Activated T-helper 17 cell treated with anti-CD3 and anti-CD28 coated beads, Interleukin-2, amount 50 U/mL, for 72 hours (primary cell): Measurements from ENCODE around the gene RXRA. TPM values are rescaled to one million over a fixed set of nuclear protein-coding genes. Genes with fewer than 3 reads are reported as not detected.
A peak's percentile ranks its signal among the peaks of the same experiment; 100 is the strongest.

Experiments used
- ATAC-seq: fragments of 150-1000 bp; cut with Tn5 transposase; replicated peaks from 2 replicates; pipeline ENCODE4 v1.10.0; 2021; ENCODE audit warnings: mild to moderate bottlenecking, moderate library complexity
- H3K27ac Mint-ChIP-seq: one replicate; pipeline ENCODE4 v1.8.0; 2022; ENCODE audit warnings: mixed read lengths
- H3K27me3 Mint-ChIP-seq: one replicate; pipeline ENCODE4 v1.8.0; 2022; ENCODE audit warnings: mixed read lengths
- H3K36me3 Mint-ChIP-seq: one replicate; pipeline ENCODE4 v1.8.0; 2022; ENCODE audit warnings: low read depth, mild to moderate bottlenecking, mixed read lengths
- H3K4me1 Mint-ChIP-seq: one replicate; pipeline ENCODE4 v1.8.0; 2022; ENCODE audit warnings: mixed read lengths
- H3K4me3 Mint-ChIP-seq: one replicate; pipeline ENCODE4 v1.8.0; 2022; ENCODE audit warnings: mild to moderate bottlenecking, mixed read lengths
- H3K9me3 Mint-ChIP-seq: one replicate; pipeline ENCODE4 v1.8.0; 2022; ENCODE audit warnings: mixed read lengths
- total RNA-seq, 2 donors: library from RNA; stranded (reverse); gene quantifications; one replicate each; pipeline ENCODE4 v1.2.3, GENCODE V29; 2022

RXRA gene
- total RNA-seq, 2 donors from 2014 or later, result 4.2 to 41.6 TPM

DNA sequence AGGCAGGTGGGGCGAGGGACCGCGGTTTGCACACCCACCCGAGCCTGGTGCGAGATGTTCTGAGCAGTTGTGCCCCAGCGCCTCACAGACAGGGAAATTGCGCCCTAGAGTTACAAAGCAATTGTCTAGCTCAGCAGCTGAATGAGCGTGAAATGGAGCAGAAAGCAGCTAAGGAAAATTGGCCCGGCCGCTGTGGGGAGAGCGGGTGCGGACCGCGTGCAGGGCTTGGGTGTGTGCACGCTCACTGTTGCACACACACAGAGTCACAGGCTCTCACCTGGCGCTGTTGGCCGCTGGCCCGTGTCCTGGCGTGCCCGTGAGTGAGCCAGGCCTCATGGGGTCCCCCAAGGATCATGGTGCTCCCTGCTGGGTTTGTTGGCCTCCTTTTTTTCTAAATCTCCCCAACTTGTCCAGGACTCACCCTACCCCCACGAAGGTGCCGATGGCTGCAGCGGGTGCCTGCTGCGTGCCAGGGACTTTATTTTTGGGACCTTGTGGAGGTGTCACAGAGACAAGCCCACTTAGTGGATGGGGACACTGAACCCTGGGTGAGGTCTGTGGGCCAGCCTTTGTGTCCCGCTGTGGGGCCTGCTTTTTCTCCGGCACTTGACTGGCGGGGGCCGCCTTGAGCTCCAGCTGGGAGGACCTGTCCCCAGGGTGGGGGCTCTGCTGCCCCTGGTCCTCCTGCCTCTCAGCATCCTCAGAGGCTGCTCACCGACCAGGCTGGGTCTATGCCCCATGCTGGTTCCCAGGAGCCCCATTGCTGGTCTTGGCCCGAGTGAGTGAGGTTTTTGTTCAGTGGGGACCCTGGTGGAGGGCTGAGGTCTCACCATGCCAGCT, 5.2 kb downstream of the RXRA start:
- H3K27me3 Mint-ChIP-seq, result no peaks in the 10 kb centered on the region
- no peaks in the 10 kb centered on the region for H3K9me3 Mint-ChIP-seq
- no peak for ATAC-seq
- H3K27ac Mint-ChIP-seq, result no peak overlapping the region
- H3K4me3 Mint-ChIP-seq, result no peak overlapping the region
- no peaks in the 10 kb centered on the region for H3K36me3 Mint-ChIP-seq
- no peaks in the 10 kb centered on the region for H3K4me1 Mint-ChIP-seq

- no peaks in the 10 kb centered on the region for H3K4me1 Mint-ChIP-seq
- ATAC-seq, result no peak
- H3K9me3 Mint-ChIP-seq, result no peaks in the 10 kb centered on the region
Measured at GRCh38 chr9:134332266-134332665, 6.0 kb downstream of the RXRA start.

DNA sequence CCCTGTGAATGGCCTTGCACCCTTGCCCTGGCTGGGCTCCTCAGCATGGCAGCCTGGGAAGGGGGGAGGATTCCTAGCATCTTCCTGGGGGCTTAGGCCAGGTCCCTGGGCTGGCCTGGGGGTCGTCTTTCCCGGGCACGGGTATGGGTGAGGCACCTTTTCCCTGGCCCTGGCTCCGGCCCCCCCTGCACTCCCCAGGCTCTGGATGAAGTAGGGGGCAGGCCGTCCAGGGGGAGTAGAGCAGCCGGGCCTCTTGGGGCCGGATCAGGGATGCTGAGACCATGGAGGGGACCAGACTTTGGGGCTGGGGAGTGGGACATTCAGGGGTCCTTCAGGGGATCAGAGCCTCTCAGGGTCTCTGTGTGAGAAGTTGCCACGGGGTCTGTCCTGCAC, 6.6 kb downstream of the RXRA start:
- Mint-ChIP-seq H3K27me3 (no peaks in the 10 kb centered on the region), H3K4me1 (no peaks in the 10 kb centered on the region), H3K4me3 (no peak overlapping the region), H3K9me3 (no peaks in the 10 kb centered on the region), H3K27ac (no peak overlapping the region), H3K36me3 (no peaks in the 10 kb centered on the region)
- no peak for ATAC-seq

More at GRCh38 chr9:134332266-134332665, 6.0 kb downstream of the RXRA start:
- H3K4me3 Mint-ChIP-seq, result no peak overlapping the region
- no peaks in the 10 kb centered on the region for H3K36me3 Mint-ChIP-seq
- H3K27ac Mint-ChIP-seq, result no peak overlapping the region
- H3K27me3 Mint-ChIP-seq, result no peaks in the 10 kb centered on the region

DNA sequence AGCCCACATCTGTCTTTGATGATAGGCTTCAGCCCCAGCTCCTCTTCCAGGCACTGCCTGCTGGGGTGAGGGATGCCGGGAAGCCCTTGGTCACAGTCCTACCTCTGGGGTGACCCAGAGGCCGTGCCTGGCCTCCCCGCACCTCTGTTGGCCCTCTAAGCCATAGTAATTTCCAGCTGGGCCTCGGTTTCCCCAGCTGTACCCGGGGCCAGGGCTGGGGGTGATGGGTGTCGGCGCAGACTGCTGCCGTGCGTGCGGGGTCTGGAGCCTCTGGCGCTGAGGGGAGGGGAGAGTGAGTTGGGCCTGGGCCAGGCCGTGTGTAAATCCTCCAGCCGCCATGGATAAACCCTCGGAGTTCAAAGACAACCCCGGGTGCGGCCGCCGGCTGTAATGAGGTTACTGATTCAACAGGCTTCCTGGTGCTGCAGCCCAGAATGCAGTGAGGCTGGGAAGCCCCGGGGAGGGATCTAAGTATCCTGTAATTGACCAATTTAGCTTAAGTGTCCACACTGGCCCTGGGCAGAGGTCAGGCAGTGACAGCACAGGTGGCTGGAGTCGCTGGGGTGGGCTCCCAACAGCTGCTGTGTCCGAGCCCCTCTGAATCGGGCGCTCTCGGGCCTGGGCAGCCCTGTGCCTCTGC, 7.1 kb downstream of the RXRA start:
- Mint-ChIP-seq H3K9me3 (no peaks in the 10 kb centered on the region), H3K4me1 (no peaks in the 10 kb centered on the region), H3K36me3 (no peaks in the 10 kb centered on the region), H3K27me3 (no peaks in the 10 kb centered on the region), H3K4me3 (no peak overlapping the region), H3K27ac (no peak overlapping the region)
- ATAC-seq, result no peak

DNA sequence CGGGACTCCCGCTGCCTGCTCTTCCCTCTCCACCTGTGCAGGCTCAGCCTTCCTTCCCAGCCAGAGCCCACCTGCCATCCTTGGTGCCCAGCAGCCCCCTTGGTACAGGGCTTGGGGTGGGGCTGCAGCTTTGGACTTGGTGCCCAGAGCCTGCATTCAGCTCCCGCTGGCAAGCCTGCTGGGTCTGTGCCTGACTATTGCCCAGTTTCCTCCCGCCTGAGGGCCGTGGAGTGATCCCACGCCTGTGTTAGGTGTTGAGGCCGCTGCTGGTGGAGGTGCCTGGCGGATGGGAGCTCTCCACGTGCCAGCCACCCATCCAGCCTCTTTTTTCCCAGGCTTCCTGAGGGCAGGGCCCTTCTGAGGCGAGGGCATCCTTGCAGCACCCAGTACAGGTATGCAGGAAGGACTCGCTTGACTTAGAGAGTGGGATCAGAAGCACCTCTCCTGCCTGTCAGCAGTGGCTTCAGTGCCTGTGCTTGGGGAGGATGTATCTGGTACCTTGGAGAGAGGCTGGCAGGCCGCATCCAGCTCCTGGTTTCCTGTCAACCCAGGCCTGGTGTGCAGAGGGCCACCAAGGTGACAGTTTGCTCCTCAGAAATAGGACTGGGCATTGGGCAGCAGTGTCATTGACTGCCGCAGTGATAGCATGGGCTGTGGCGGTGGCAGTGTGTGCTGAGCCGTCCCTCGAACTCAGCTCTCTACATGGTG, 7.8 kb downstream of the RXRA start:
- no peaks in the 10 kb centered on the region for H3K27me3 Mint-ChIP-seq
- no peak overlapping the region for H3K27ac Mint-ChIP-seq
- no peaks in the 10 kb centered on the region for H3K9me3 Mint-ChIP-seq
- H3K4me3 Mint-ChIP-seq, result no peak overlapping the region
- no peaks in the 10 kb centered on the region for H3K4me1 Mint-ChIP-seq
- no peak for ATAC-seq
- H3K36me3 Mint-ChIP-seq, result no peaks in the 10 kb centered on the region

GRCh38 chr9:134335061-134335460, 8.8 kb downstream of the RXRA start:
- ATAC-seq, result peak; percentile 58
- Mint-ChIP-seq H3K4me3 (no peak overlapping the region), H3K27me3 (no peaks in the 10 kb centered on the region), H3K9me3 (no peaks in the 10 kb centered on the region), H3K27ac (peak overlapping the region; percentile 52), H3K4me1 (no peaks in the 10 kb centered on the region), H3K36me3 (no peaks in the 10 kb centered on the region)

DNA sequence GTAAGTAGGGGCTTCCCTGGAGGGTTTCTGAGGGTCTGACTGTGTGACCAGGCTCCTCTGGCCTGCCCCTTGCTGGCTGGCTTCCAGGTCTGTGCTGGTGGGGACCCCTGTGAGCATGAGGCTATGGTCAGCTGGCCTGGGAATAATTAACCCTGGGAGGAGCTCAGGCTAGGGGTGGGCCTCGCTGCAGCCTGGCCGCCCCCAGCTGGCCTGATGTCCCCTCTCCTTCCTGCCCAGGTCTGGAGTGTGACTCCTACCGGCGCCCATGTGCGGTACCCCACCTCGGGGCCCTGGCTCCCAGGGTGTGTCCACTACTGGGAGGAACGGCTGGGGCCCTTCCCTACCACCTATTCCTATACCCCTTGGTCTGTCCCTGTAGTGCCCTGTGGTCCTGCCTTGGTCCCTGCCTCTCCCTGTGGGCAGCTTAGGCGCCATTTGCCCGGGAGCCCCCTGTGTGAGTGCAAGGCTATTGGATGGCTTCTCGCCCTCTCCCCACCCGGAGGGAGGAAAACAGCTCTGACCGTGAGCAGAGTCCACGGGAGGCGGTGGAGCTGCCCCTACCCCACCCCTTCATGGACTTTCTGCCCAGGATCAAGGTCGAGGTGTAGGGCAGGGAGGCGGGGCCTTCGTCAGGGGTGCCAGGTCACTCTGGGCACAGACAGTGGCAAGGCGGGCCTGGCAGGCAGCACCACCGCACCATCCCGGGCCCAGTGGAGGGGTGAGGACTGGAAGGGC, 9.4 kb downstream of the RXRA start:
- Mint-ChIP-seq H3K27me3 (no peaks in the 10 kb centered on the region), H3K36me3 (no peaks in the 10 kb centered on the region), H3K4me3 (no peak overlapping the region), H3K9me3 (no peaks in the 10 kb centered on the region), H3K27ac (no peak overlapping the region), H3K4me1 (no peaks in the 10 kb centered on the region)
- ATAC-seq, result no peak

DNA sequence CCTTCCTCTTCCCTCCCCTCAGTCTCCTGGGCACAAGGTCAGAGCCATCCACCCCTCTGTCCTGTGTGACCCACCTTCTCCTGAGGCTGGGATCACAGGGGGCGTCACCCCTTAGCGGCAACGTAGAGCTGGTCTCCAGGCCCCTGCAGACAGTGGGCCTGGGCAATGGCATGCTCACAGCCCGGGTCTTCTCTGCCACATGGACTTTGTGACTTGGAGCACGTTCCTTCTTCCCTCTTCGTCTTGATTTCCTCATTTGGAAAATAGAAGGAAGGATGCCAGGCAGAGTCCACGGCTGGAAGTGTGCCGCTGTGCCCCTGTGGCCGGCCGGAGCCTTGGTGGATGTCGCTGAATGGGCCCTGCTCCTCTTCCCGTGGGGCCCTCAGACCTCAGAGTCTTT, 10.0 kb downstream of the RXRA start:
- H3K27ac Mint-ChIP-seq, result no peak overlapping the region
- no peaks in the 10 kb centered on the region for H3K4me1 Mint-ChIP-seq
- no peak overlapping the region for H3K4me3 Mint-ChIP-seq
- no peaks in the 10 kb centered on the region for H3K27me3 Mint-ChIP-seq
- H3K36me3 Mint-ChIP-seq, result no peaks in the 10 kb centered on the region
- no peak for ATAC-seq
- H3K9me3 Mint-ChIP-seq, result no peaks in the 10 kb centered on the region

DNA sequence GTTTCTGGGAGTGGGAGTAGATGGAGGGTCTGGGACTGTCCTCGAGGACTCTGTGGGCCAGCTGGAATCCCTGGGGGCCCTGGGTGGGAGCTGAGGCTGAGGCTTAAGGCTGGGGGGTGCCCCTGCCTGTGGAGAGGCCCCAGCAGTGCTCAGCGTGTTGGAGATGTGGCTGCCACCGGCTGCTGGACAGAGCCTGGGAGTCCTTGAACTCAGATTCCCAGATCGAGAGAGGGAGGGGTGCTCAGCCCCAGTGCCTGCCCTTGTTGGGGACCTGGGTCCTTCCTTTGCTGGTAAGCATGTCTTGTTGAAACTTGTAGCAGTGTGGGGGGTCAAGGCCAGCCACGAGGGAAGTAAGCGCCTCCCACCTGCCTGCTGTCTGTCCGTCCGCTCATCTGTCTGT, 10.7 kb downstream of the RXRA start:
- Mint-ChIP-seq H3K36me3 (no peaks in the 10 kb centered on the region), H3K4me3 (no peak overlapping the region), H3K27ac (no peak overlapping the region), H3K9me3 (no peaks in the 10 kb centered on the region), H3K4me1 (no peaks in the 10 kb centered on the region), H3K27me3 (no peaks in the 10 kb centered on the region)
- ATAC-seq, result no peak

DNA sequence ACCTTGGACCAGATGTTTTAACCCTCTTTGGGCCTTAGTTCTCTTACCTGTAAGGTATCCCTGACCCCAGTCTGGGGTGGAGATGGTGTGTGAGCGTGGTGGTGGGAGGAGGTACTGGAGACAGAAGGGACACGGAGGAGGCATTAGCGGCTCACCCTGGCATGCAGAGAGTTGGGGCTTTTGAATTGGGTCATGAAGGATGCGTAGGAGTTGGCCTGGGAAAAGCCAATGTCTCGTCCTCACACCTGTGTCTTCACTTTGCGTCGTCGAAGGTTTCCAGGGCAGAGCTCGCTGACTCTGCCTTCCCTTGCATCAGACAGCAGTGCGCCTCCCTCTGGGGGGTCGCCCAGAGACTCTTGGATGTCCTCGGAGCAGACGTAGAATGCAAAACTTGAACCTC, 11.2 kb downstream of the RXRA start:
- Mint-ChIP-seq H3K4me3 (no peak overlapping the region), H3K27me3 (no peaks in the 10 kb centered on the region), H3K9me3 (no peaks in the 10 kb centered on the region), H3K4me1 (no peaks in the 10 kb centered on the region), H3K36me3 (no peaks in the 10 kb centered on the region), H3K27ac (no peak overlapping the region)
- ATAC-seq, result no peak

GRCh38 chr9:134338394-134339182, 12.3 kb downstream of the RXRA start:
- Mint-ChIP-seq H3K27ac (no peak overlapping the region), H3K9me3 (no peaks in the 10 kb centered on the region), H3K4me1 (no peaks in the 10 kb centered on the region), H3K27me3 (no peaks in the 10 kb centered on the region), H3K4me3 (no peak overlapping the region), H3K36me3 (no peaks in the 10 kb centered on the region)
- ATAC-seq, result no peak

- H3K36me3 Mint-ChIP-seq, result no peaks in the 10 kb centered on the region
- H3K27me3 Mint-ChIP-seq, result no peaks in the 10 kb centered on the region
- H3K9me3 Mint-ChIP-seq, result no peaks in the 10 kb centered on the region
- ATAC-seq, result no peak
- no peak overlapping the region for H3K27ac Mint-ChIP-seq
- H3K4me1 Mint-ChIP-seq, result no peaks in the 10 kb centered on the region
- no peak overlapping the region for H3K4me3 Mint-ChIP-seq
Measured at GRCh38 chr9:134339183-134339806, 13.0 kb downstream of the RXRA start.

- H3K27me3 Mint-ChIP-seq, result no peaks in the 10 kb centered on the region
- no peaks in the 10 kb centered on the region for H3K4me1 Mint-ChIP-seq
- H3K27ac Mint-ChIP-seq, result no peak overlapping the region
- no peaks in the 10 kb centered on the region for H3K9me3 Mint-ChIP-seq
- ATAC-seq, result no peak
- no peak overlapping the region for H3K4me3 Mint-ChIP-seq
- no peaks in the 10 kb centered on the region for H3K36me3 Mint-ChIP-seq
Measured at GRCh38 chr9:134340475-134341160, 14.4 kb downstream of the RXRA start.
